ENCODE results near the gene MVB12A.

MVB12A gene

GRCh38 chr19:17441241-17442021, 21.6 kb downstream of the MVB12A start:
- TF ChIP-seq CTCF (IDR thresholded peaks at IDR 0.05; ENCODE audit: low read depth, low read length, missing control alignments), result peak; percentile 66
- H3K4me3 ChIP-seq (ENCODE audit: low read depth, low read length), result no peak overlapping the region
- DNase-seq (ENCODE audit: low read depth), result no peak

GRCh38 chr19:17445526-17446165, 25.8 kb downstream of the MVB12A start:
- no peak for DNase-seq (ENCODE audit: low read depth)

GRCh38 chr19:17447704-17448130, 27.9 kb downstream of the MVB12A start:
- DNase-seq (ENCODE audit: low read depth), result no peak
- no peak overlapping the region for H3K4me3 ChIP-seq (ENCODE audit: low read depth, low read length)
- no peak for TF ChIP-seq CTCF (IDR thresholded peaks at IDR 0.05; ENCODE audit: low read depth, low read length, missing control alignments)

More at GRCh38 chr19:17445526-17446165, 25.8 kb downstream of the MVB12A start:
- no peak for TF ChIP-seq CTCF (IDR thresholded peaks at IDR 0.05; ENCODE audit: low read depth, low read length, missing control alignments)
- H3K4me3 ChIP-seq (ENCODE audit: low read depth, low read length), result no peak overlapping the region

GRCh38 chr19:17448131-17448967, 28.5 kb downstream of the MVB12A start, which contains the start of gene TMEM221:
Gene TMEM221, minus strand, starts transcription at chr19:17448668. Its CDS starts 206 bp downstream, at chr19:17448462.
- H3K4me3 ChIP-seq (ENCODE audit: low read depth, low read length), result no peak within 1 kb of the TSS
- TF ChIP-seq CTCF (IDR thresholded peaks at IDR 0.05; ENCODE audit: low read depth, low read length, missing control alignments), result peak; percentile 45
- DNase-seq (ENCODE audit: low read depth), result no peak

GRCh38 chr19:17450264-17451075, 30.6 kb downstream of the MVB12A start:
- no peak for TF ChIP-seq CTCF (IDR thresholded peaks at IDR 0.05; ENCODE audit: low read depth, low read length, missing control alignments)
- H3K4me3 ChIP-seq (ENCODE audit: low read depth, low read length), result no peak overlapping the region
- peak; percentile 41 for DNase-seq (ENCODE audit: low read depth)

GRCh38 chr19:17451820-17452219, 32.0 kb downstream of the MVB12A start:
- no peak for DNase-seq (ENCODE audit: low read depth)
- H3K4me3 ChIP-seq (ENCODE audit: low read depth, low read length), result no peak overlapping the region
- no peak for TF ChIP-seq CTCF (IDR thresholded peaks at IDR 0.05; ENCODE audit: low read depth, low read length, missing control alignments)
